Activated CD4-positive, alpha-beta T cell treated with anti-CD3 and anti-CD28 coated beads, Interleukin-2, amount 50 U/mL, for 48 hours (primary cell): ENCODE measurements around the gene ZCCHC7.
"Not testable (repeated sequence)": the region's sequence is repeated elsewhere in the genome, so short reads cannot be mapped to it uniquely, and the experiment has no call there.

Experiments used
- DNase-seq, 2 experiments: peaks; one replicate each; pipeline ENCODE4 v3.0.0-alpha.2; 2020

ZCCHC7 gene

GRCh38 chr9:37259951-37260350 lies 139.6 kb downstream of the ZCCHC7 start:
- no peak for DNase-seq

- no peak for DNase-seq
These were observed 142.0 kb downstream of the ZCCHC7 start for GRCh38 chr9:37262410-37262809.

- DNase-seq = no peak
These were observed 144.2 kb downstream of the ZCCHC7 start for GRCh38 chr9:37264539-37264938.

DNA sequence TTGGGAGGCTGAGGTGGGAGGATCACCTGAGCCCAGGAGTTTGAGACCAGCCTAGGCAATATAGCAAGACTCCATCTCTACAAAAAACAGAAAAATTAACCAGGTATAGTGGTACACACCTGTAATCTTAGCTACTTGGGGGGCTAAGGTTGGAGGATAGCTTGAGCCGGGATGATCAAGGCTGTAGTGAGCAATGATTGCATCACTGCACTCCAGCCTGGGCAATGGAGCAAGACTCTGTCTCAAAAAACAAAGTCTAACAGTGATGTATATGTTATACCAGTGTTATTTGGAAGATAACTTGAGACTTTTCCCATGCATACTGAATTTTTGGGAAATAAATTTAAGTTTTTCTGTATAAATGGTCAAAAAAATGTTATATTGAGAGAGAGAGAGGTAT lies 146.3 kb downstream of the ZCCHC7 start:
- no peak for DNase-seq

- no peak for DNase-seq
These were observed 148.8 kb downstream of the ZCCHC7 start for GRCh38 chr9:37269221-37269620.

GRCh38 chr9:37271679-37272078 lies 151.3 kb downstream of the ZCCHC7 start:
- no peak for DNase-seq

DNA sequence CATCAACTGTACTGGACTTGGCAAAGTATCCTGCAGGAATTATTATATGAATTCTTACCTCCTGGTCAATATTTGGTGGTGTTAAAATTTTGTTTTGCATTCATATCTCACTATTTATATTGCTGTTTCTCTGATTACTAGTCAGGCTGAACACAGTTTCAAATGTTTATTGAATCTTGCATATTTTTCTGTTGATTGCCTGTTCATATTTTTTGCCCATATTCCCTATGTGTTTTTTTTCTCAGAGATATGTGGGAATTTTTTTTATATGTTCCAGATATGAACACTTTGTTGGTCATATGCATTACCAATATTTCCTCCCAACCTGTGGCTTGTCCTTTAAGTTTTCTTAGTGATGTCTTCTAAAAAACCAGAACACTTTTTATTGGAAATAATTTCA lies 153.2 kb downstream of the ZCCHC7 start:
- no peak for DNase-seq

DNA sequence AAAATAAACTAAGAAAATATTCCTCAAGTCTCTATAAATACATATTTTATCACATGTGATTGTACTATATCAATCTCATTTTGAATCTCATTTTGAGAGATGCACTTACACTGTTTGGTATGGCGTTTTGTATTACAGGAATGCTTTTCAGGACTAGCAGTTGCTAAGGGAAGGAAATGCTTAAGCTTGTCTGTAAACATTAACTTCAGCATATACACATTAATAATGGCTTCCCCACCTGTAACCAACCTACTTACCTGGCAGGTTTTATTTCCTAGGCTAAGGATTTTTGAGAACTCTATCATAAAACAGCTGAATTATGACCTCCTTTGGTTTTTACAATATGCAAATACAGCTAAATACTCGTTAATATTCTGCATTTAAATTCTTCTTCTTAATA lies 161.2 kb downstream of the ZCCHC7 start:
- no peak for DNase-seq

DNA sequence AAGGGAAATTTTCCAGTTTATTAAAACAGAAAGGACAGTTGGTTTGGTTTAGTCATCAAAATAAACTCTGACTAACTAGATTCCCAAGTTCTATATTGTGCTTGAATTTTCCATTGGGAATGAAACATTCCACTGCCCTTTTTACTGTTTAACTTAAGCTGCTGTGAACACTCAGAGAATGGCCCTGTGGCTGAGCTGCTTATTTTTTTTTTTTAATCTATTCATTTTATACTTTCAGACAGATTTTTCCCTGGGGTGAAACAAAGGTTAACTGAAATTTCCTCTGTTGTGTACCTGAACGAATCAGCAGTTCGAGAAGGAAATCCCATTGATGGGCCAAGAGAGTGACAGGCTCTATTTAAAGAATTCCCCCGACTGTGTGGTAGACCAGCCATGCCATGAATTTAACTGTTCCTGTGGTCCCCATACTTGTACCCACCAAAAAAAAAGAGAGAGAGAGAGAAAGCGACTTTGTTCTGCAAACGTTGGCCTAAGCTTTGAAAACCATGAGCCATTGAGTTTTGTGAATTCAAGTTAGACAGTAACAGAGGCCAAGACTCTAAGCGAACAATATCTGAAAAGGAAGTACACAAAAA lies 163.5 kb downstream of the ZCCHC7 start:
- no peak for DNase-seq

DNA sequence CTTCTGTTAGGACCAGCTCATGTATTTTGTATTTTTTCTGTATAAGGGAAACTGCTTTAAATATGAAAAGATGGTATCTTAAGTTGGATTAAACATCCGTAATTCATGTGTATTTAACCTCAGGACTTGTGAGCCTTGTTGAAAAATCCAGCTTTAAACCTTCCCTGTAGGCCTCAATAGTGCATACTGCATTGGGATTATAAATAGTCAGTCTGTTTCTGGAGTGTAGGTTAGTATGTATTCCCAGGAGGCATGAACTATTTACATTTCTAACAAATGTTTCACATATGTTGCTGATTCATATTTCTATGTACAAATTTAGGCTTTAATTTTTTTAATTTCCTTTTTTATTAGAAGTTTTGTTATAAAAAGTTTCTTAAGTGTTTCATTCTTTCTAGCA lies 164.3 kb downstream of the ZCCHC7 start:
- no peak for DNase-seq

DNA sequence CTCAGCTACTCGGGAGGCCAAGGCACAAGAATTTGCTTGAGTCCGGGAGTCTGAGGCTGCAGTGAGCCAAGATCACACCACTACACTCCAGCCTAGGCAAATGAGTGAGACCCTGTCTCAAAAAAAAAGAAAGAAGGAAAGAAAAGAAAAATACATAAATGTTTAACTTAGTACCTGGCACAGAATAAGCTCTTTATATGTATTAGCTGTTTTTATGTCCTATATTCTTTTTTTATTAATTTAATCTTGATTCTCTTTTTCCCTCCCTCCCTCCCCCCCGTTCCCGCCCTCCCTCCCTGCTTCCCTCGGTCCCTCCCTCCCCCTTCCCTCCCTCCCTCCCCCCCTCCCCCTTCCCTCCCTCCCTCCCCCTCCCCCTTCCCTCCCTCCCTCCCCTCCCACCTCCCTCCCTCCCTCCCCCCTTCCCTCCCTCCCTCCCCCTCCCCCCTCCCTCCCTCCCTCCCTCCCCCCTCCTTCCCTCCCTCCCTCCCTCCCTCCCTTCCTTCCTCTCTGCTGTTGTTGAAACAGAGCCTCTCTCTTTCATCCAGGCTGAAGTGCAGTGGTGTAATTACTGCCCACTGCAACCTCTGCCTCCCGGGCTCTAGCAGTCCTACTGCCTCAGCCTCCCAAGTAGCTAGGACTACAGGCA lies 166.3 kb downstream of the ZCCHC7 start:
- no peak for DNase-seq

DNA sequence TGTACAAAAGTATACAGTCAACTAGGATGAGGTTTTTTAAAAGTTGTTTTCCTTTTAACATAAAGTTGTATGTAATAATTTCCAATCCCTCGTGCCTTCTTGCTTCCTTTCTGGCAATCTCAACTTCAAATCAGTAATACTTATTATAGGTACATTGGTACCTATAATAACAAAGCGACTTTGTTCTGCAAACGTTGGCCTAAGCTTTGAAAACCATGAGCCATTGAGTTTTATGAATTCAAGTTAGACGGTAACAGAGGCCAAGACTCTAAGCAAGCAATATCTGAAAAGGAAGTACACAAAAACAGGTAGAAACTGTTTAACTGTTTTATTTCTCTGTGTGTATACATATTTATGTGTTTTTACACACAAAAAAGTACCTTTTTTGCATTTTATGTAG lies 166.9 kb downstream of the ZCCHC7 start:
- DNase-seq = no peak

- DNase-seq = no peak
These were observed 169.3 kb downstream of the ZCCHC7 start for GRCh38 chr9:37289631-37290030.

DNA sequence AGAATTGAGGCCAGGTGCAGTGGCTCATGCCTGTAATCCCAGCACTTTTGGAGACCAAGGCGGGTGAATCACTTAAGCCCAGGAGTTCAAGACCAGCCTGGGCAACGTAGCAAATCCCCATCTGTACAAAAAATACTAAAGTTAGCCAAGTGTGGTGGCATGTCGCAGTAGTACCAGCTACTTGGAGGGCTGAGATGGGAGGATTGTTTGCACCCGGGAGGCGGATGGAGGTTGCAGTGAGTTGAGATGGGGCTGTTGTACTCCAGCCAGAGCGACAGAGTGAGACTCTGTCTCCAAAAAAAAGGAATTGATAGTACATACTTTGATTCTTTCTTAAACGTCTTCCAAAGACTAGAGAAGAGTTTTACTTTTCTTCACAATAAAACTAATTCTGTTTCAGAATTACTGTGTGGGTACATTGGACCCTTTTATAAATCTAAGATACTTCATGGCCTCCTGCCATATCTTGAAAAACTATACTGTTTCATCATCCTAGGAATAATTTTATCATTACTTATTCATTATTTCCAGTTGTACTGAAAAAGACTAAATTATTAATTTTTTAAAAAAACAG lies 170.1 kb downstream of the ZCCHC7 start:
- no peak for DNase-seq

DNA sequence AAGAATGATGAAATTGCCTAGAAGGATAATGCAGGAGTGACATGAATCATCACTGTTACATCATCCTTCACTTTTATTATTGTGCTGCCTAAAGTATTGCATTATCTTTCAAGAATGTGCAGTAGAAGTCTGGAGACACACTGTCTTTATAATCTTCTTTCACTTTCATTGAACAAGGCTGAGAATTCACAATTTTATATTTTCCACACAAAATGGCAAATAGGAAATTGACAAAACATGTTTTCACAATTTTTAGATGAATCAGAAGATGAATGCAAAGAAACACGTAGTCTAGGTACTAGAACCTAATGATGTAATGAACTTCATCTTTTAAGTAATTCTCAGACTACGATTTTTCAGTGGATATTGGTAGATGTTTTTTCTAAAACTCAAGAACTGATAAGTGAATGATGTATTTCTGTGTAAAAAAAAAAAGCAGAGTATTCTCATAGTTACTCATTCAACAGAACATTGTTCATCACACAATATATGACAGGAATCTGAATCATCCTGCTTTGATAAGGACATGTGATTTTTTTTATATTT lies 170.6 kb downstream of the ZCCHC7 start:
- DNase-seq = no peak

- not testable (repeated sequence) for DNase-seq
These were observed 171.4 kb downstream of the ZCCHC7 start for GRCh38 chr9:37291612-37292238.

DNA sequence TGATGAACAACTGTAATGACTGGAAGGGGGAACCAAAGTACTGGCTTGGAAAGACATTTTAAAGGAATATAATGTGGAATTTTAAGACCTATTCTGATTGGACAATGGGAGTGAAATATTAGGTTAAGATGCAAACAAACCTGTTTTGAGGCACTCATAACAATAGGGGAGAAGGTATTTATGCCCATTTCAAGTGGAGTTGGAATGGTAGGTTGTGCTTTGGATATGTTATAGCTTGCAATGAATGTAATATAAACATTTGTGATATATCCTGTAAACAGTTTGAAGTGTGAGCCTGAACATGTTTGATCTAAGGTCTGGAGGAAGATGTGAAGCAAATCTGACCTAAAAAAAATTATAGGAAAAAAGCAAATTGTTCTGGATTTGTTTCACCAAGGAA lies 172.5 kb downstream of the ZCCHC7 start:
- no peak for DNase-seq

- no peak for DNase-seq
These were observed 173.5 kb downstream of the ZCCHC7 start for GRCh38 chr9:37293664-37294524.

- DNase-seq = no peak
These were observed 174.8 kb downstream of the ZCCHC7 start for GRCh38 chr9:37295178-37295577.

- no peak for DNase-seq
These were observed 175.4 kb downstream of the ZCCHC7 start for GRCh38 chr9:37295796-37296195.

DNA sequence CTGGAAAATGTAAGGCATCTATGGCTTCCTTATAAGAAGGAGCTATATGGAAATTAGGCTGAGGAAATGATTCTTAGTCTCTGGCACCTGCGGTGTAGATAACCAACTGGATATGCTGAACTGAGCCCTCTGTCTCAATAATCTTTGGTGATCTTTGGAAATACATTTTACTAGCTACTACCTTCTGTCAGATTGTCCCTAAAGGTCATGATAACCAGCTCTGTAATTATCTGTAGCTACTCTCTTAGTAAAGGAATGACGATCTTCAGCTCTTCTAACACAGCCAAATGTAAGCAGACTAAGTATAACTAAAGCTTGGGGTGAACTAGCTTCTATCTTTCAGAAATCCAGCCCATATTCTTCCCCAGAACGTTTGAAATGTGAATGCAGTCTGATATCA lies 177.2 kb downstream of the ZCCHC7 start:
- DNase-seq = no peak

DNA sequence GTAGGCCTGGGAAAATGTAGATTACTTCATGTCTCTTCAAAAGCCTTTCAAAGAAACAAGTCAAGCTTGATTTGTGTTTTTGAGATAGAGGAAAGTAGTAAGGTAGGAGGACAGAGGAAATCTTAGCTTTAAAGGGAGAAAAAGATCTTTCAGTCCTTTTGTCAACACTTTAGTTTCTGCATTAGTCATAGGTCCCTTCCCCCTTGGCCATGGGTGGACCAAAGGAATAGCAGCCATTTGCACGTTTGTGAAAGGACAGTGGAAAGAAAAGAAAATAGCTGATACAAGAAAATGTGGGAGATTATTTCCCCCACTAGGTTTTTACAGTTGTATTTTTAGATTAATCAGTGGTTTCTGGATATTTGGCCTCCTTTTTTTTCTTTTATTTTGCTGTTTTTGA lies 180.2 kb downstream of the ZCCHC7 start:
- no peak for DNase-seq
